Measurements from ENCODE around the gene C12orf60.

C12orf60 gene

GRCh38 chr12:14802247-14802646 lies 1.2 kb upstream of the C12orf60 start:
- TF ChIP-seq POLR2AphosphoS5 (IDR thresholded peaks at IDR 0.05; ENCODE audit: low read depth, low read length) (no peak), REST (IDR thresholded peaks at IDR 0.05; ENCODE audit: insufficient read depth in 1 of 2, low read depth in 2 of 2, low read length in 2 of 2) (no peak), FOXP2 (optimal IDR thresholded peaks at IDR 0.05; ENCODE audit: borderline replicate concordance, extremely low read depth, extremely low read length, insufficient read depth) (no peak), SIN3A (IDR thresholded peaks at IDR 0.05; ENCODE audit: borderline replicate concordance, insufficient read depth, low read length) (no peak), TAF1 (IDR thresholded peaks at IDR 0.05; ENCODE audit: borderline replicate concordance, insufficient read depth, low read length) (no peak)

GRCh38 chr12:14802721-14803010 lies 804 bp upstream of the C12orf60 start:
- TF ChIP-seq SIN3A (IDR thresholded peaks at IDR 0.05; ENCODE audit: borderline replicate concordance, insufficient read depth, low read length), result no peak

GRCh38 chr12:14803830-14804160 lies 325 bp downstream of the C12orf60 start:
- TF ChIP-seq SIN3A (IDR thresholded peaks at IDR 0.05; ENCODE audit: borderline replicate concordance, insufficient read depth, low read length) (no peak), POLR2AphosphoS5 (IDR thresholded peaks at IDR 0.05; ENCODE audit: low read depth, low read length) (no peak), REST (IDR thresholded peaks at IDR 0.05; ENCODE audit: insufficient read depth in 1 of 2, low read depth in 2 of 2, low read length in 2 of 2) (no peak), FOXP2 (optimal IDR thresholded peaks at IDR 0.05; ENCODE audit: borderline replicate concordance, extremely low read depth, extremely low read length, insufficient read depth) (no peak), TAF1 (IDR thresholded peaks at IDR 0.05; ENCODE audit: borderline replicate concordance, insufficient read depth, low read length) (no peak)

- TF ChIP-seq FOXP2 (optimal IDR thresholded peaks at IDR 0.05; ENCODE audit: borderline replicate concordance, extremely low read depth, extremely low read length, insufficient read depth) (no peak), POLR2AphosphoS5 (IDR thresholded peaks at IDR 0.05; ENCODE audit: low read depth, low read length) (no peak), REST (IDR thresholded peaks at IDR 0.05; ENCODE audit: insufficient read depth in 1 of 2, low read depth in 2 of 2, low read length in 2 of 2) (no peak), TAF1 (IDR thresholded peaks at IDR 0.05; ENCODE audit: borderline replicate concordance, insufficient read depth, low read length) (no peak), SIN3A (IDR thresholded peaks at IDR 0.05; ENCODE audit: borderline replicate concordance, insufficient read depth, low read length) (no peak)
These were observed 6.9 kb downstream of the C12orf60 start for GRCh38 chr12:14810167-14810952.

GRCh38 chr12:14810953-14811483 lies 7.5 kb downstream of the C12orf60 start:
- TF ChIP-seq SIN3A (IDR thresholded peaks at IDR 0.05; ENCODE audit: borderline replicate concordance, insufficient read depth, low read length) (no peak), TAF1 (IDR thresholded peaks at IDR 0.05; ENCODE audit: borderline replicate concordance, insufficient read depth, low read length) (no peak), REST (IDR thresholded peaks at IDR 0.05; ENCODE audit: insufficient read depth in 1 of 2, low read depth in 2 of 2, low read length in 2 of 2) (no peak), FOXP2 (optimal IDR thresholded peaks at IDR 0.05; ENCODE audit: borderline replicate concordance, extremely low read depth, extremely low read length, insufficient read depth) (no peak), POLR2AphosphoS5 (IDR thresholded peaks at IDR 0.05; ENCODE audit: low read depth, low read length) (no peak)

Measured in PFSK-1 (cell line).